NCI-H2196 treated with DMSO at 0.1 percent for 48 hours (cell line): Measurements from ENCODE around the gene STX4.
"Not testable (repeated sequence)": the region's sequence is repeated elsewhere in the genome, so short reads cannot be mapped to it uniquely, and the experiment has no call there.

ENCODE experiments used
- DNase-seq: peaks from one replicate; lab custom pipeline; 2025; ENCODE audit not compliant: unreplicated experiment; lab: John Stamatoyannopoulos, UW

The STX4 gene

GRCh38 chr16:30998852-30999761 lies 34.3 kb upstream of the STX4 start:
- DNase-seq: no peak

DNA sequence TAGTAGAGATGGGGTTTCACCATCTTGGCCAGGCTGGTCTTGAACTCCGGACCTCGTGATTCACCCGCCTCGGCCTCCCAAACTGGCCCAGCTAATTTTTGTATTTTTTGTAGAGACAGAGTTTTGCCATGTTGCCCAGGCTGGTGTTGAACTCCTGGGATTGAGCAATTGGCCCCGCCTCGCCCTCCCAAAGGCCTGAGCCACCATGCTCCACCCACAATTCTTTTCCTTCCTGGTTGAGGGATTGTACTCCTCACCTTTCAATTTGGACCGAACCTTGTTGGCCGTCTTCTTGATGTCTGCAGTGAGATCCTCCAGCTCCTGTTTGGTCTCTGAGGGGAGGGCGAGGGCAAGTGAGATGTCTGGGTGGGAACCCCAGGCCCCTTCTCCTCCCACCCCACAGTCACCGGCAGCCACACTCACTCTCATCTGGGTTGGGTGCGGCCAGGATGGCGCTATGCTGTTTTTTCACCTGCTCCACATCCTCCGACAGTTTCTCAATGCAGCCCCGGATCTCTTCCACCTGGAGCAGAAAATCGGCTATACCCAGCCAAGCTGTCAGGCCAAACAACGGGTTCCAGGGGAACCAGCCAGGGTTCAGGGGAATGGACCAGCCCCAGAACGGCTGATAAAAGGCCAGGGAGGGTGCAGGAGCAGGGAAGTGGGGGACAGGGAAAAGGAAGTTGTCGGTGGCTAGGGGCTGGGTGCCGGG lies 32.5 kb upstream of the STX4 start:
- DNase-seq: no peak

DNA sequence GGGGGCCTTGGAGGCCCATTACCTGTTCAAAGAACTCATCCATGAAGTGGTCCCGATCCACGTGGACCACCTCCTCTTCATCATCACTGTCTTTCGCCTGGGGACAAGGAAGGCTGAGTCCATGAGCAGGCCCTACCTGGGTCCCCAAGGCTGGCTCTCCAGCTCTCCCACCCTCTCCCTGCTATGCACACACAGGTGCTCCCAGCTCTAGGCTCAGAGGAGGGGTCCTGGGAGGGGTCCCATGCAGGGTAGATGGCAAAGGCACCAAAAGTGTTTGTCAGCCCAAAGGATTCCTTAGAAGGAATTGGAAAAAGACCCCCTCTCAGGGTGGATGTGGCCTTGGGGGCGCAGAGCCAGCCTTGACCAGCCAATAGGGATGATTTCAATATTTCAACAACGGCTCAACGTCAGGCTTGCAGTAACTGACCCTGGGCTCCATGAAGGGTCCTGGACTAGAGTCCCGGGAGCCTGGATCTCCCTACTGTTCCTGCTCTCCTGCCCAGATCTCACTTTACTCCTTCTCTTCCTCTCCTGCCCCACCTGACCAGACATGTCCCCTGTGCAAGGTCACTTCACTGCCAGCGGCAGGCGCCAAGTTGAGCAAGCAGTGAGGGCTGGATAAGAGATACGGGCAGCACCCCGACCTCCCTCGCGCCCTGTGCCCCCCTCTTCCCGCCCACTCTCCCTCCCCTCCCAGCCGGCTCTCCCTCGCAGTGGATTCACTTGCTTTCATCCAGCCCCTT lies 31.7 kb upstream of the STX4 start:
- no peak for DNase-seq

DNA sequence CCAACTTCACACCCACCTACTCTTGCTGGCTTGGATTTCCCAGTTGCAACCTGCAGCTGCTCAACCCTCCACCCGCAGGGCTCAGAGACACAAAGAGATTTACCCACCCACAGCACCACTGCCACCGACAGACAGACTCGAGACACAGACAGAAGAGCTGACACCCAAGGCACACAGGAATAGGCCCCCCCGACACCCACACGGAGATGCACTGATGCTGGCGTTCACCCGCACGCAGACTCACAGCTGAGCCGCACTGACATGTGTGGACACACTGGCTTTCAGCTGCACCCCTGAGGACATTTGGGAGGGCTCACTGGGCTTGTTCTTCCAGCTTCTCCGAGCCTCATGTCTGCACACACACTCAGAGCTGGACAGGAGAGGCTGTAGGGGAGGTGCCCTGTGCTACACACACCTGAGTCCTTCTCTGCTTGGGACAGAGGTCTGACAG lies 31.1 kb upstream of the STX4 start:
- DNase-seq: no peak

DNA sequence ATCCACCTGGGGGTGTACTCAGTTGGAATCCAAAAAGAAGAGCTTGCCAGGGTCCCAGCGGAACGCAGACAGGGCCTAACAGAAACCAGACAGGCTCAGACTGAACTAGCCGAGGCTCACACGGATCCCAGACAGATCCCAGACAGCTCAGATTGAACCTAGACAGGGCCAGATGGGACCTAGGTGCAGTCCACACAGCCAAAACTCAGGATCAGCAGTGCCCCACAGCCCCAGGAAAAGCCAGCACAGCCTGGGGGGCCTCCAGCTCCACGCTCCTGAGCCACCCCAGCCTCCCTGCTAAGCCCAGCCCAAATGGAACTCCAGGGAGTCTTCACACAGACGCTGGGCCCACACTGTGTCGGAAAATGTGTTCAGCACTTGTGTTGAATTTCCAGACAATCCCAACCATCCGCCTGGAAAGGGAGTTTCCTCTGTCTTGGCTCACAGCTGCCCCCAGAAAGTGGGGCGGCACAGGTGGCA lies 30.5 kb upstream of the STX4 start:
- DNase-seq: no peak

GRCh38 chr16:31003744-31004143 lies 29.6 kb upstream of the STX4 start:
- DNase-seq: no peak

DNA sequence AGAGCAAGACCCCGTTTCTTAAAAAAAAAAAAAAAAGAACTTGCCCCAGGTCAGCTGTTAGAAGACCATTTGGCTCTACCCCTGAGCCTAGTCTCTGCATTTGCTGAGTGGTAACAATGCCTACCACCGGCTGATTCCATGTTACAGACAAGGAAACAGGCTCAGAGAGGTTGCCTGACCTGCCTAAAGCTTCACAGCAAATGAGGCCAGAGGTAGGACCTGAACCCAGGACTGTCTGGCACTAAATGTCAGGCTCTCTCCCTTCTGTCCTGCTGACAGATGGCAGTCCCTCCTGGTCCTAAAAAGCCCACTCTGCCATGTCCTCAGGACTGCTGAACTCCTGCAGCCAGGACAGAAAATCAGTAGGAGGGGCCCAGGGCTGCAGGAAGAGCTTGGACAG lies 28.7 kb upstream of the STX4 start:
- no peak for DNase-seq

DNA sequence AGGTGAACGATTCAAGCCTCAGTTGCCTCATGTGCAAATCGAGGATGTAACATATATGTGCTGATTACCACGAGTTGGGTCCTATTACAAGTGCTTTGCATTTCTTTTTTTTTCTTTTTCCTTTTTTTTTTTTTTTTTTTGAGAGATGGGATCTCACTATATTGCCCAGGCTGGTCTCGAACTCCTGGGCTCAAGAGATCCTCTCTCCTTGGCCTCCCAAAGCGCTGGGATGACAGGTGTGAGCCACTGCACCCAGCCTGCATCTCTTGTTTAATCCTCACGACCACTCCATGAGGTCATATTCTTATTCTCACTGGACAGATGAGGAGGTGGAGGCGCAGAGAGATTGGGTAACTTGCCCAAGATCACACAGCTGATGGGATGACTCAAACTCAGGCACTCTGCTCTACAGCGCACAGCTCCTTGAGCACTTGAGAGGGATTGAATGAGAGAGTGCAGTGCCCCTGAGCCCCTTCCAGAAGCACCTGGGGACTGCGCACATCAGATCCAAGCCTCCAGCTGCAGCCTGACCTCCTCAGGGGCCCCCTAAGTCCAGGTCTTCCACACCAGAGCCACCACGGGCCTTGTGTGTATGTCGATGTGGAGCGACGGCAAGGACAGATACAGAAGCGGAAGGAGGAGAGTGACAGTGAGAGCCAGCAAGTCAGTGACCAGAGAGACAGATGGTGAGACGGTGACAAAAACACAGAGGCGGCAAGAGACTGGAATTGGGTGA lies 27.8 kb upstream of the STX4 start:
- DNase-seq: no peak

GRCh38 chr16:31006086-31006385 lies 27.3 kb upstream of the STX4 start:
- no peak for DNase-seq

- no peak for DNase-seq
Measured at GRCh38 chr16:31006589-31006988, 26.8 kb upstream of the STX4 start.

GRCh38 chr16:31007684-31008083 lies 25.7 kb upstream of the STX4 start:
- no peak for DNase-seq

DNA sequence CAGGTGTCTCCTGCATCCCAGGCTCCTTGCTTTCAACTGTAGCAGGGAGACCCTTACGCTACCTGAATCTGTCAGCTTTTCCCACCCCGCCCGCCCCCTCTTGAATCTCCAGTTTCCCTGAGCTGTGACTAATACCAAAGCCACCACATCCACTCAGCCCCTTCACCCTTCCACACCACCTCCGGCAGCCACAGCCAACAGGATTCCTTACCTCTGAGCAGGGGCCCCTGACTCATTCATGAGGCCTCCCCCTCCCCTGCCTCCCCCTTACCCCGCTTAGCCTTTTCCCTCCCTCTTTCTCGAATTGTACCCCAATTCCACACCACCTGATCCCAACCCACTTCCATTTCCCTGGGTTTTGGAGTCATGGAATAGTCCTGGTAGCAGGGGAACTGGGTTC lies 25.2 kb upstream of the STX4 start:
- DNase-seq: no peak

GRCh38 chr16:31008551-31008950 lies 24.8 kb upstream of the STX4 start:
- no peak for DNase-seq

DNA sequence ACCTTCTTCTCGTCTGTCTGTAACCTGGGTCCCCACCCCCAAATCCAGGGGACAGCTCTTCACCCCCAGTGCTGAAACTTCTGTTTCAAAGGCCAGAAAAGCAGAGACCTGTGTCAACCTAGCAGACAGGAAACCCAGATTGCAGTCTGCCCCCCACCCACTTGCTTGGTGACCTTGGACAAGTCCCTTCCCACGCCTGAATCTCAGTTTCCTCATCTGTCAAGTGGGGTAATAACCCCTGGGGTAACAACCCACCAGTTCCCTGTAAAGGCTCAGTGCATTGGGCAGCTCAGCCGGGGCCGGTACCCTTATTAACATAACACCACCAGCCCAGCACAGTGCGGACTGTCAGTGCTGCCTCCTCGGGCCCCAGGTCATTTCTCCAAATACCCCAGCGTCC lies 24.2 kb upstream of the STX4 start:
- DNase-seq: no peak

- DNase-seq: no peak
Measured at GRCh38 chr16:31009894-31010584, 23.3 kb upstream of the STX4 start.

GRCh38 chr16:31010585-31011325 lies 22.6 kb upstream of the STX4 start, which contains the start of gene STX1B:
STX1B (minus strand) TSS chr16:31010638; CDS start chr16:31010396, 242 bp downstream.
- no peak for DNase-seq

GRCh38 chr16:31011815-31012214 lies 21.5 kb upstream of the STX4 start:
- DNase-seq: not testable (repeated sequence)

DNA sequence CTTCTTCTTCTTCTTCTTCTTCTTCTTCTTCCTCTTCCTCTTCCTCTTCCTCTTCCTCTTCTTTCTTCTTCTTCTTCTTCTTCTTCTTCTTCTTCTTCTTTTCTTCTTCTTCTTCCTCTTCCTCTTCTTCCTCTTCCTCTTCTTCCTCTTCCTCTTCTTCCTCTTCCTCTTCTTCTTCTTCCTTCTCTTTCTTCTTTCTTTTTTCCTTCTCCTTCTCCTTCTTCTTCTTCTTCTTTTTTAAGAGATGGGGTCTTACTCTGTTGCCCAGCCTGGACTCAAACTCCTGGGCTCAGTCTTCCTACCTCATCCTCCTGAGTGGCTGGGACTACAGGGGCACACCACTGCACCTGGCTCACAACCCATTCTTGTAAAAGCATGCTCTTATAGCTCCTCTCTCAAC lies 20.1 kb upstream of the STX4 start:
- DNase-seq: not testable (repeated sequence)

- DNase-seq: no peak
Measured at GRCh38 chr16:31016018-31016417, 17.3 kb upstream of the STX4 start.

- DNase-seq: not testable (repeated sequence)
Measured at GRCh38 chr16:31017756-31018155, 15.6 kb upstream of the STX4 start.
